Lung (tissue), 12 donors: Measurements from ENCODE around the gene AKAP6. TPM values are rescaled to one million over a fixed set of nuclear protein-coding genes. Genes with fewer than 3 reads are reported as not detected.
A peak's percentile ranks its signal among the peaks of the same experiment; 100 is the strongest.

Experiments
- ATAC-seq: fragments of 200-7000 bp; cut with Tn5 transposase; one replicate; pipeline ENCODE4 v1.9.1; 2020; ENCODE audit warnings: moderate number of reproducible peaks; ENCODE audit not compliant: insufficient read depth, low FRiP score
- DNase-seq, 3 donors: peaks; one replicate each; pipeline ENCODE4 v3.0.0-alpha.2; 2013 to 2017
- H3K27ac ChIP-seq, 2 donors: one replicate each; pipeline ENCODE4 v1.5.1; 2013; ENCODE audit warnings: mild to moderate bottlenecking in 2 of 2, moderate library complexity in 2 of 2, control low read depth in 1 of 2, inconsistent platforms in 1 of 2, low read depth in 1 of 2, low read length in 1 of 2
- H3K27me3 ChIP-seq, 3 donors: one replicate each; pipeline ENCODE4 v1.5.1; 2013; ENCODE audit warnings: low read length in 2 of 3; ENCODE audit not compliant: control insufficient read depth in 3 of 3, insufficient read depth in 3 of 3
- H3K36me3 ChIP-seq, 4 donors: one replicate each; pipeline ENCODE4 v1.5.1; 2013; ENCODE audit warnings: low read length in 4 of 4, mild to moderate bottlenecking in 1 of 4, moderate library complexity in 1 of 4; ENCODE audit not compliant: control insufficient read depth in 4 of 4, insufficient read depth in 4 of 4
- H3K4me1 ChIP-seq, 5 donors: one replicate each; pipeline ENCODE4 v1.5.1; 2013; ENCODE audit warnings: low read length in 5 of 5, mild to moderate bottlenecking in 2 of 5, moderate library complexity in 1 of 5; ENCODE audit not compliant: control insufficient read depth in 5 of 5, insufficient read depth in 5 of 5
- H3K4me3 ChIP-seq: one replicate; pipeline ENCODE4 v1.5.1; 2013; ENCODE audit warnings: mild to moderate bottlenecking, control low read depth, moderate library complexity
- H3K9ac ChIP-seq, 2 donors: one replicate each; pipeline ENCODE4 v1.5.1; 2013; ENCODE audit warnings: low read length in 2 of 2, control low read depth in 1 of 2; ENCODE audit not compliant: insufficient read depth in 1 of 2
- H3K9me3 ChIP-seq, 4 donors: one replicate each; pipeline ENCODE4 v1.5.1; 2013; ENCODE audit warnings: low read length in 3 of 4, mild to moderate bottlenecking in 1 of 4, moderate library complexity in 1 of 4; ENCODE audit not compliant: control insufficient read depth in 4 of 4, insufficient read depth in 3 of 4
- WGBS, 2 donors: extraction: QIAGEN DNeasy Blood & Tissue Kit; methylation state at CpG; one replicate each; pipeline ENCODE4 v1.1.7; 2013; 5-methylcytosine and 5-hydroxymethylcytosine counted together
- polyA plus RNA-seq, 2 donors: library from polyadenylated mRNA; stranded (reverse); fragments of 200-250 nt; gene quantifications; one replicate each; pipeline ENCODE4 v1.2.1, GENCODE V29; 2013
- total RNA-seq, 2 donors: library from RNA; depleted of rRNA in 1 of 2; stranded (reverse); fragments of >200 nt in 1 of 2; gene quantifications; one replicate each; pipeline ENCODE4 v1.2.1, GENCODE V29; 2014 to 2021
- TF ChIP-seq, protein P1 (sequence below): IDR thresholded peaks from 2 replicates; pipeline ENCODE4 v1.5.1; 2012; ENCODE audit warnings: mild to moderate bottlenecking; ENCODE audit errors: control extremely low read depth, extremely low read depth
- donor health status: control.
- donor health status: control.
- donor health status: Bipolar disorder and iron deficiency.
- donor health status: healthy.
- donor health status: DM: yes; HTN: yes; CAD: no.

Gene AKAP6
- total and polyA plus RNA-seq, 4 donors, result 1.5 to 27.1 (median 7.7) TPM

- peak overlapping the region in 1 of 2 donors; percentile 73 for H3K27ac ChIP-seq
- no peak for ATAC-seq
- no peak overlapping the region for H3K9ac ChIP-seq
- TF ChIP-seq, protein P1, sequence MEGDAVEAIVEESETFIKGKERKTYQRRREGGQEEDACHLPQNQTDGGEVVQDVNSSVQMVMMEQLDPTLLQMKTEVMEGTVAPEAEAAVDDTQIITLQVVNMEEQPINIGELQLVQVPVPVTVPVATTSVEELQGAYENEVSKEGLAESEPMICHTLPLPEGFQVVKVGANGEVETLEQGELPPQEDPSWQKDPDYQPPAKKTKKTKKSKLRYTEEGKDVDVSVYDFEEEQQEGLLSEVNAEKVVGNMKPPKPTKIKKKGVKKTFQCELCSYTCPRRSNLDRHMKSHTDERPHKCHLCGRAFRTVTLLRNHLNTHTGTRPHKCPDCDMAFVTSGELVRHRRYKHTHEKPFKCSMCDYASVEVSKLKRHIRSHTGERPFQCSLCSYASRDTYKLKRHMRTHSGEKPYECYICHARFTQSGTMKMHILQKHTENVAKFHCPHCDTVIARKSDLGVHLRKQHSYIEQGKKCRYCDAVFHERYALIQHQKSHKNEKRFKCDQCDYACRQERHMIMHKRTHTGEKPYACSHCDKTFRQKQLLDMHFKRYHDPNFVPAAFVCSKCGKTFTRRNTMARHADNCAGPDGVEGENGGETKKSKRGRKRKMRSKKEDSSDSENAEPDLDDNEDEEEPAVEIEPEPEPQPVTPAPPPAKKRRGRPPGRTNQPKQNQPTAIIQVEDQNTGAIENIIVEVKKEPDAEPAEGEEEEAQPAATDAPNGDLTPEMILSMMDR, result no peak
- no peak overlapping the region for H3K4me3 ChIP-seq
- H3K36me3 ChIP-seq, result peaks cover 0 to 9% (median 0%) of the 10 kb centered on the region in 4 donors
- no peak for DNase-seq
- peaks cover 0 to 37% (median 5%) of the 10 kb centered on the region in 5 donors for H3K4me1 ChIP-seq
- no peaks in the 10 kb centered on the region for H3K9me3 ChIP-seq
- H3K27me3 ChIP-seq, result peaks cover 0 to 51% (median 41%) of the 10 kb centered on the region in 3 donors
Observed at GRCh38 chr14:32820682-32821081, 491.6 kb downstream of the AKAP6 start.

- H3K4me1 ChIP-seq, result peaks cover 0 to 35% (median 5%) of the 10 kb centered on the region in 5 donors
- ATAC-seq (no peak), DNase-seq (no peak)
- peaks cover 0 to 9% (median 0%) of the 10 kb centered on the region in 4 donors for H3K36me3 ChIP-seq
- whole genome bisulfite sequencing, 2 donors, result 86 to 91% methylated on average over 7 of the region's 7 CpGs
- no peak overlapping the region for H3K4me3 ChIP-seq
- no peaks in the 10 kb centered on the region for H3K9me3 ChIP-seq
- peaks cover 0 to 56% (median 30%) of the 10 kb centered on the region in 3 donors for H3K27me3 ChIP-seq
- TF ChIP-seq, protein P1, result no peak
- peak overlapping the region in 1 of 2 donors; percentile 50 for H3K27ac ChIP-seq
- H3K9ac ChIP-seq, result no peak overlapping the region
Observed at GRCh38 chr14:32821964-32822653, 493.0 kb downstream of the AKAP6 start.

DNA sequence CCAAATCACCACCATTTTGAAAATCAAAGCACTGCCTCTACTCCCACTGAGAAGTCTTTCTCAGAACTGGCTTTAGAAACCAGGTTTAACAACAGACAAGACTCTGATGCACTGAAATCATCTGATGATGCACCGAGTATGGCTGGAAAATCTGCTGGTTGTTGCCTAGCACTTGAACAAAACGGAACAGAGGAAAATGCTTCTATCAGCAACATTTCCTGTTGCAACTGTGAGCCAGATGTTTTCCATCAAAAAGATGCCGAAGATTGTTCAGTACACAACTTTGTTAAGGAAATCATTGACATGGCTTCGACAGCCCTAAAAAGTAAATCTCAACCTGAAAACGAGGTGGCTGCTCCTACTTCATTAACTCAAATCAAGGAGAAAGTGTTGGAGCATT, 494.6 kb downstream of the AKAP6 start:
- Histone ChIP-seq H3K4me1 (peaks cover 0 to 35% (median 5%) of the 10 kb centered on the region in 5 donors), H3K27me3 (peaks cover 0 to 58% (median 28%) of the 10 kb centered on the region in 3 donors), H3K9me3 (no peaks in the 10 kb centered on the region), H3K36me3 (peaks cover 0 to 9% (median 0%) of the 10 kb centered on the region in 4 donors), H3K27ac (no peak overlapping the region), H3K9ac (no peak overlapping the region), H3K4me3 (no peak overlapping the region)
- no peak for ATAC-seq
- DNase-seq, result peak; percentile 27 to 69 (median 63)
- 76 to 81% methylated on average over 5 of the region's 5 CpGs for WGBS, 2 donors
- TF ChIP-seq, protein P1, result no peak
